Measurements from ENCODE around the gene INPP5F. TPM values are rescaled to one million over a fixed set of nuclear protein-coding genes. Genes with fewer than 3 reads are reported as not detected.

INPP5F gene
- total and polyA plus RNA-seq, 10 of the 15 experiments (the other 5 are each of a cell fraction or from before 2014, with no cell fraction given): 6.0 to 49.3 (median 34.3) TPM

DNA sequence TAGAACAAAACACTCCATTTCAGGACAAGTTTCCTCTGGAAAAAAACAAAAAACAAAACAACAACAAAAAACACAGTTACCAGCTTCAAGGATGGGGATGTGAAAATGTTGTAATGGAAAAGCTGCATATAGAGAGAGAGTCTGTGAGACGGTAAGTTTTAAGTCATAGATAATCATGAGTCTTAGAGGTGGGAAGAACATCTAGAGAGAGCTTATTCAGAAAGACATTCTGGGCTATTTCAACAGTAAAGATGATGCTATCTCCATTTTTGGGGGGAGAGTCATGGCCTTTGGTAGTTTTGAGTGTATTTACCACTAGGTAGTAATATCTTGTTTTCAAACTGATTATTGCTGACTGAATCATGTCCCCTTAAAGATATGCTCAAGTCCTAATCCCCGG is 23.3 kb upstream of the INPP5F start (continued):
- TF ChIP-seq ZNF217 (IDR thresholded peaks at IDR 0.05) (no peak), ELK1 (IDR thresholded peaks at IDR 0.05; ENCODE audit: low read depth, low read length) (no peak), ASH2L (IDR thresholded peaks at IDR 0.05; ENCODE audit: borderline replicate concordance, low read depth) (no peak), NRF1 (conservative IDR thresholded peaks at IDR 0.05; ENCODE audit: low read depth, low read length) (no peak), NFYA (IDR thresholded peaks at IDR 0.05; ENCODE audit: borderline replicate concordance, low read depth, low read length) (no peak), CBX5 (IDR thresholded peaks at IDR 0.05; ENCODE audit: low read depth) (no peak), TCF12 (IDR thresholded peaks at IDR 0.05; ENCODE audit: low read depth, low read length) (no peak), CEBPZ (IDR thresholded peaks at IDR 0.05; ENCODE audit: low read depth, low read length) (no peak), FOXM1 (IDR thresholded peaks at IDR 0.05; ENCODE audit: low read depth, low read length) (peak; percentile 84; the same call in 1 of the 2 replicates), CBX3 (IDR thresholded peaks at IDR 0.05; ENCODE audit: borderline replicate concordance, low read depth) (no peak), NFYB (IDR thresholded peaks at IDR 0.05; ENCODE audit: insufficient read depth, low read depth, low read length) (no peak), YBX1 (IDR thresholded peaks at IDR 0.05) (no peak), ESRRA (IDR thresholded peaks at IDR 0.05; ENCODE audit: low read length) (no peak), EGR1 (IDR thresholded peaks at IDR 0.05; ENCODE audit: borderline replicate concordance in 1 of 2, low read depth in 2 of 2, low read length in 2 of 2) (no peak), SPI1 (IDR thresholded peaks at IDR 0.05; ENCODE audit: borderline replicate concordance, insufficient read depth, low read depth, low read length) (no peak), HCFC1 (IDR thresholded peaks at IDR 0.05; ENCODE audit: low read length) (no peak), ZNF384 (IDR thresholded peaks at IDR 0.05; ENCODE audit: borderline replicate concordance, low read depth, low read length) (no peak), SMAD1 (IDR thresholded peaks at IDR 0.05; ENCODE audit: low read depth, partially characterized antibody) (peak; percentile 33), MAX (IDR thresholded peaks at IDR 0.05; ENCODE audit: low read depth, low read length) (no peak), PKNOX1 (IDR thresholded peaks at IDR 0.05) (no peak), CREB1 (IDR thresholded peaks at IDR 0.05; ENCODE audit: low read depth) (no peak), YY1 (IDR thresholded peaks at IDR 0.05; ENCODE audit: low read depth, low read length) (no peak)
- TF ChIP-seq, protein P1, sequence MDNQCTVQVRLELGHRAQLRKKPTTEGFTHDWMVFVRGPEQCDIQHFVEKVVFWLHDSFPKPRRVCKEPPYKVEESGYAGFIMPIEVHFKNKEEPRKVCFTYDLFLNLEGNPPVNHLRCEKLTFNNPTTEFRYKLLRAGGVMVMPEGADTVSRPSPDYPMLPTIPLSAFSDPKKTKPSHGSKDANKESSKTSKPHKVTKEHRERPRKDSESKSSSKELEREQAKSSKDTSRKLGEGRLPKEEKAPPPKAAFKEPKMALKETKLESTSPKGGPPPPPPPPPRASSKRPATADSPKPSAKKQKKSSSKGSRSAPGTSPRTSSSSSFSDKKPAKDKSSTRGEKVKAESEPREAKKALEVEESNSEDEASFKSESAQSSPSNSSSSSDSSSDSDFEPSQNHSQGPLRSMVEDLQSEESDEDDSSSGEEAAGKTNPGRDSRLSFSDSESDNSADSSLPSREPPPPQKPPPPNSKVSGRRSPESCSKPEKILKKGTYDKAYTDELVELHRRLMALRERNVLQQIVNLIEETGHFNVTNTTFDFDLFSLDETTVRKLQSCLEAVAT (IDR thresholded peaks at IDR 0.05): no peak
- TF ChIP-seq, protein P2, sequence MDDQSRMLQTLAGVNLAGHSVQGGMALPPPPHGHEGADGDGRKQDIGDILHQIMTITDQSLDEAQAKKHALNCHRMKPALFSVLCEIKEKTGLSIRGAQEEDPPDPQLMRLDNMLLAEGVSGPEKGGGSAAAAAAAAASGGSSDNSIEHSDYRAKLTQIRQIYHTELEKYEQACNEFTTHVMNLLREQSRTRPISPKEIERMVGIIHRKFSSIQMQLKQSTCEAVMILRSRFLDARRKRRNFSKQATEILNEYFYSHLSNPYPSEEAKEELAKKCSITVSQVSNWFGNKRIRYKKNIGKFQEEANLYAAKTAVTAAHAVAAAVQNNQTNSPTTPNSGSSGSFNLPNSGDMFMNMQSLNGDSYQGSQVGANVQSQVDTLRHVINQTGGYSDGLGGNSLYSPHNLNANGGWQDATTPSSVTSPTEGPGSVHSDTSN (IDR thresholded peaks at IDR 0.05; ENCODE audit: insufficient replicate concordance, low read depth, low read length): no peak
